Activated T-cell treated with anti-CD3 and anti-CD28 coated beads, Interleukin-2, amount 50 U/mL, for 24 hours (primary cell): ENCODE measurements around the gene PRR35.

Experiments
- DNase-seq: peaks from one replicate; pipeline ENCODE4 v3.0.0-alpha.2; 2020
- H3K27ac Mint-ChIP-seq: 2 replicates; pipeline ENCODE4 v1.8.0; 2020; ENCODE audit warnings: mild to moderate bottlenecking, mixed read lengths
- H3K27me3 Mint-ChIP-seq: 2 replicates; pipeline ENCODE4 v1.8.0; 2020; ENCODE audit warnings: mixed read lengths
- H3K36me3 Mint-ChIP-seq: 2 replicates; pipeline ENCODE4 v1.8.0; 2020; ENCODE audit warnings: low read depth, mixed read lengths
- H3K4me1 Mint-ChIP-seq: 2 replicates; pipeline ENCODE4 v1.8.0; 2020; ENCODE audit warnings: low read depth, mixed read lengths
- H3K4me3 Mint-ChIP-seq: 2 replicates; pipeline ENCODE4 v1.8.0; 2020; ENCODE audit warnings: mild to moderate bottlenecking, moderate library complexity, mixed read lengths
- H3K9me3 Mint-ChIP-seq: 2 replicates; pipeline ENCODE4 v1.8.0; 2020; ENCODE audit warnings: mixed read lengths

Gene PRR35

DNA sequence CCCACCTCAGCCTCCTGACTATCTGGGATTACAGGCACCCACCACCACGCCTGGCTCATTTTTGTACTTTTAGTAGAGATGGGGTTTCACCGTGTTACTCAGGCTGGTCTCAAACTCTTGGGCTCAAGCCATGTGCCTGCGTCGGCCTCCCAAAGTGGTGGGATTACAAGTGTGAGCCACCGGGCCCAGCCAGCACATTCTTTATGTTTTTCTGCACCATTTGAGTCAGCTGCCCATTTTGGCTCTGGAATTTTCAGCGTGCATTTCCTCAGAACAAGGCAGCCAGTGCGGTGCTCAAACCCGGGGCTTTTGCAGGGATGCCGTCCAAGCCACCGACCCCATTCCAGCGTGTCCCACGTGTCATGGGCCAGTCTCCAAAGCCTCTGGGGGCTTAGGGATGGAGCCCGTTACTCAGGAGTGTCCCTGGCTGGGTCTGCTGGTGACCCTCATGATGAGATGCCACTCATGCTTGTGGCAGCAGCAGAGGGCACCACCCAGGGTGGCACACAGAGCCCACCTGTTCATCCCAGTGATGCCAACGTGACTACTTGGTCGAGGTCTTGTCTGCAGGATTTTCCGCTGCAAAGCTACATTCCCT, 26.0 kb downstream of the PRR35 start:
- Mint-ChIP-seq H3K27ac (no peak overlapping the region), H3K27me3 (no peaks in the 10 kb centered on the region), H3K4me3 (no peak overlapping the region), H3K4me1 (peaks cover 12% of the 10 kb centered on the region), H3K9me3 (no peaks in the 10 kb centered on the region), H3K36me3 (peaks cover 21% of the 10 kb centered on the region)
- no peak for DNase-seq

DNA sequence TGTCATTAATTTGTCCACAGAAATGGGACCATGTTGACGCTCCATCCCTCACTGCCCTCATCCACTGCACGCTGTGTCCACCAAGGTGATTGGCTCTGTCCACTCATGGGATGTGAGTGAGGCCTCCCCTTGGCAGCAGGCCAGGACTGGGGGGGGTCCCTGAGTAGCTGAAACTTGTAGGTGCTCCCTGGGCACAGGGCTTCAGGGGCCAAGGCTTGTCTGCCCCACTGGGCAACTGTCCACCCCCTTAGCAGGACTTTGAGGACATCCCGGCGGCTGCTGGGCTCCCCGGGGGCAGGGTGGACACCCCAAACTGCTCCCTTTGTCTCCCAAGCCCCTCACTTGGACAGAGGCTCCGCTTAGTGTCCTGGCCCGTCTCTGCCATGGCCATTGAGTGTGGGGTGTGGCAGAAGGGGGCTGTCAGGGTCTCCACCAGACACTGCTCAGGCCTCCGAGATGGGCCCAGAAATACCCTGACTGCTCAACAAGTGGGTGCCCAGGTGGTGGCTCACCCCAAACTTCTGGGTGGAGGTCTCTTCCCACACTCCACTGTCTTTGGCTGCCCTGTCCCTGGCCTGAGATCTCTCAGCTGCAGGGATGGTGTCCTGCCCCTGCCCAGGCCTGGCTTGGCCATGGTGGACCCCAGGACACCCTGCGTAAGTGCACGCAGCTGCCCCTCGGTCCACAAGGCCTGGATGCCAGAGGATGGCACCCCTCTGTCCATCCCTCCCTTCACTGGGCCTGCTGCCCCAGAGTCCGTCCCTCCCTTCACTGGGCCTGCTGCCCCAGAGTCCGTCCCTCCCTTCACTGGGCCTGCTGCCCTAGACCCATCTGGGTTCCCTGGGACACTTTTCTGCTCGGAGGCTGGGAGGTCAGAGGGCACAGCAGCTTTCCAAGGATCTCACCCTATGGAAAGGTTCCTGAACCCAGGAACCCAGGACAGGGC, 26.7 kb downstream of the PRR35 start:
- Mint-ChIP-seq H3K36me3 (peaks cover 20% of the 10 kb centered on the region), H3K27me3 (no peaks in the 10 kb centered on the region), H3K4me3 (peak overlapping the region; percentile 92), H3K27ac (peak overlapping the region; percentile 98), H3K4me1 (peaks cover 17% of the 10 kb centered on the region), H3K9me3 (no peaks in the 10 kb centered on the region)
- no peak for DNase-seq

GRCh38 chr16:588639-588888, 28.4 kb downstream of the PRR35 start:
- H3K36me3 Mint-ChIP-seq = peaks cover 24% of the 10 kb centered on the region
- H3K27ac Mint-ChIP-seq = peak overlapping the region; percentile 98
- peak overlapping the region; percentile 92 for H3K4me3 Mint-ChIP-seq
- no peak for DNase-seq
- peaks cover 32% of the 10 kb centered on the region for H3K4me1 Mint-ChIP-seq
- no peaks in the 10 kb centered on the region for H3K27me3 Mint-ChIP-seq
- no peaks in the 10 kb centered on the region for H3K9me3 Mint-ChIP-seq

GRCh38 chr16:588889-589657, 28.9 kb downstream of the PRR35 start:
- Mint-ChIP-seq H3K4me3 (peak overlapping the region; percentile 92), H3K36me3 (peaks cover 25% of the 10 kb centered on the region), H3K9me3 (no peaks in the 10 kb centered on the region), H3K27ac (peak overlapping the region; percentile 98), H3K4me1 (peaks cover 34% of the 10 kb centered on the region), H3K27me3 (no peaks in the 10 kb centered on the region)
- peak; percentile 100 for DNase-seq

- peaks cover 25% of the 10 kb centered on the region for H3K36me3 Mint-ChIP-seq
- H3K9me3 Mint-ChIP-seq = no peaks in the 10 kb centered on the region
- no peaks in the 10 kb centered on the region for H3K27me3 Mint-ChIP-seq
- peak within 1 kb of the TSS; percentile 98 for H3K27ac Mint-ChIP-seq
- peak; percentile 99 for DNase-seq
- H3K4me1 Mint-ChIP-seq = peaks cover 36% of the 10 kb centered on the region
- peak within 1 kb of the TSS; percentile 86 for H3K4me3 Mint-ChIP-seq
Measured at GRCh38 chr16:589658-590187, 29.5 kb downstream of the PRR35 start, which contains the start of gene RAB40C. RAB40C (plus strand) TSS chr16:590066; CDS start chr16:590292, 226 bp downstream.

DNA sequence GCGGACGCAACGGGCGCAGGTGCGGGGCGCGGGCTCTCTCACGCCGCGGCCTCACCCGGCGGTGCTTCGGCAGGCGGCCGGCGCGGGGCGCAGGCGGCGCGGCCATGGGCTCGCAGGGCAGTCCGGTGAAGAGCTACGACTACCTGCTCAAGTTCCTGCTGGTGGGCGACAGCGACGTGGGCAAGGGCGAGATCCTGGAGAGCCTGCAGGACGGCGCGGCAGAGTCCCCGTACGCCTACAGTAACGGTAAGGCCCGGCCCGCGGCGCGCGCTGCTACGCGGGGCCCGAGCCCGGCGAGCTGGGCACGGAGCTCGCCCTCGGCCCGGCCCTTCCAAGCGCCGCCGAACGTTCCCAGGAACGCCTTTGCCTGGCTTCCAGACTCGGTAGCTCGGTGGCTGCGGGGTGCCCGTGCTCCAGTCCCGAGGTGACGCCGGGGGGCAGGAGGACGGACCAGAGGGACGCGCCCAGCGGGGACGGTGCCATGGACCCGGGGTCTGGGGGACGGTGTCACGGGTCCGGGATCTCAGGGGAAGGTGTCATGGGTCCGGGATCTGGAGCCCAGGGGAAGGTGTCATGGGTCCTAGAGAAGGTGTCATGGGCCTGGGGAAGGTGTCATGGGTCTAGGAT, 30.1 kb downstream of the PRR35 start:
- no peaks in the 10 kb centered on the region for H3K27me3 Mint-ChIP-seq
- DNase-seq = no peak
- H3K4me1 Mint-ChIP-seq = peaks cover 39% of the 10 kb centered on the region
- peaks cover 25% of the 10 kb centered on the region for H3K36me3 Mint-ChIP-seq
- peak overlapping the region; percentile 86 for H3K27ac Mint-ChIP-seq
- peak overlapping the region; percentile 81 for H3K4me3 Mint-ChIP-seq
- no peaks in the 10 kb centered on the region for H3K9me3 Mint-ChIP-seq

- peak overlapping the region; percentile 81 for H3K4me3 Mint-ChIP-seq
- H3K9me3 Mint-ChIP-seq = no peaks in the 10 kb centered on the region
- peak overlapping the region; percentile 86 for H3K27ac Mint-ChIP-seq
- H3K27me3 Mint-ChIP-seq = no peaks in the 10 kb centered on the region
- peaks cover 39% of the 10 kb centered on the region for H3K4me1 Mint-ChIP-seq
- H3K36me3 Mint-ChIP-seq = peaks cover 25% of the 10 kb centered on the region
- no peak for DNase-seq
Measured at GRCh38 chr16:590815-591200, 30.6 kb downstream of the PRR35 start.

DNA sequence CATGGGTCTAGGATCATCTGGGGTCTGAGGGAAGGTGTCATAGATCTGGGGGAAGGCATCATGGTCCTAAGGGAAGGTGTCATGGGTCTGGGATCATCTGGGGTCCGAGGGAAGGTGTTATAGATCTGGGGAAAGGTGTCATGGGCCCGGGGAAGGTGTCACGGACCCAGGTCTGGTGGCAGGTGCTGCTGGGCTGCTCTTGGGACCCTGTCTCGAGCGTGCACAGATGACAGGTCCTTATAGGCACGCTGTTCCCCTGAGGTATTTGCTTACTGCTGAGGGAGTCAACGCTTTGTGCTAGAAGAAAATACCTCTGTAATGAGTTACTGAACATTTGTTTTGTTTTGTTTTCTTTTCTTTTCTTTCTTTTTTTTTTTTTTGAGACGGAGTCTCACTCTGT, 31.0 kb downstream of the PRR35 start:
- peaks cover 43% of the 10 kb centered on the region for H3K4me1 Mint-ChIP-seq
- peak overlapping the region; percentile 86 for H3K27ac Mint-ChIP-seq
- peaks cover 29% of the 10 kb centered on the region for H3K36me3 Mint-ChIP-seq
- no peaks in the 10 kb centered on the region for H3K9me3 Mint-ChIP-seq
- no peaks in the 10 kb centered on the region for H3K27me3 Mint-ChIP-seq
- H3K4me3 Mint-ChIP-seq = peak overlapping the region; percentile 81
- no peak for DNase-seq

DNA sequence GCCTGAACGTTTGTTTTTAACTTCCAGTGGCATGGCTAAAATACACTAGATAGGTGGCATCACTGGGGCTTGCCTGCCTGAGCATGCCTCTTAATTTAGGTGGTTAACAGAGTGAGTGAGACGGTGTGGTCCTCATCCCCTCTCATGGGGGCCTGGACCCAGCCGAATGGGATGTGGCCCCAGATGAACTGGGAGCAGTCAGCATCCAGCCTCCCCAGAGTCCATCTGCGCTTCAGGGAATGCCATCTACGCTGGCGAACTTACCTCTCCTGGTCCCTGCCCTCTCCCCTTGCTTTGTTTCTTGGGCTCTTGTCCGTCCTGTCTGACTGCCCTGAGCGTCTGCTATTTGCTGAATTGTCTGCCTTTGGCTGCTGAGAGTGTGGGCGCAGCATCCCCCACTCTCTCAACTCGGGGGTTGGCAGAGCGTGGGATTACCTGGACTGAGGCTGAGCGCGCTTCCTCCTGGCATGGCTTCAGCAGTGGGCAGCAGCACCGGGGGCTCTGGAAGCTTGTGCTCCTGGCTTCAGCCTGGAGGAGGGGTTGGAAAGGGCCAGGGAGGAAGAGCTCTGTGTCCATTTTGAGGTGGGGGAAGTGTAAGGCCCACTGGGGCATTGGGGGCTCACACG, 31.8 kb downstream of the PRR35 start:
- Mint-ChIP-seq H3K9me3 (no peaks in the 10 kb centered on the region), H3K36me3 (peaks cover 37% of the 10 kb centered on the region), H3K27me3 (no peaks in the 10 kb centered on the region), H3K4me1 (peaks cover 41% of the 10 kb centered on the region), H3K27ac (no peak overlapping the region), H3K4me3 (peak overlapping the region; percentile 81)
- no peak for DNase-seq

GRCh38 chr16:592518-593306, 32.5 kb downstream of the PRR35 start:
- Mint-ChIP-seq H3K9me3 (no peaks in the 10 kb centered on the region), H3K27me3 (no peaks in the 10 kb centered on the region), H3K4me1 (peaks cover 38% of the 10 kb centered on the region), H3K4me3 (no peak overlapping the region), H3K27ac (no peak overlapping the region), H3K36me3 (peaks cover 33% of the 10 kb centered on the region)
- no peak for DNase-seq

- Mint-ChIP-seq H3K4me1 (peaks cover 38% of the 10 kb centered on the region), H3K27ac (no peak overlapping the region), H3K4me3 (no peak overlapping the region)
Measured at GRCh38 chr16:593406-593805, 33.2 kb downstream of the PRR35 start.

DNA sequence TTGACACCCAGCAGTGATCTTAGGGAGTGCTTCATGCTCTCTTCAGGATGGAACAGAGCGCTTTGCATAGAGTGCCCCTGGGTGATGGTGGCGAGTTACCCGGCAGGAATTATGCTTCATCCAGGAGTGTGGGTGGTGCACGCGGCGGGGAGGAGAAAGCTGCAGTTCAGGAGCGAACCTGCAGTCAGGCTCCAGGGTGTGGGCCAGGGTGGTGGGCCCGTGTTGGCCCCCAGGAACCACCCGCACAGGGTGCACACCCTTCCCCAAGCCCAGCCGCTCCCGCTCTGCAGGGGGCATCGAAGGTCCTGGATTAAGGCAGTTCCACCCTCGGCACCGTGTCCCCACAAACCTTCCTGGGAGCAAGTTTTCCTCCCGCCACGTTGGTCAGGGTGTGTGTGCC, 33.6 kb downstream of the PRR35 start:
- peaks cover 38% of the 10 kb centered on the region for H3K4me1 Mint-ChIP-seq
- H3K27ac Mint-ChIP-seq = no peak overlapping the region
- H3K9me3 Mint-ChIP-seq = no peaks in the 10 kb centered on the region
- H3K36me3 Mint-ChIP-seq = peaks cover 27% of the 10 kb centered on the region
- H3K4me3 Mint-ChIP-seq = no peak overlapping the region
- no peak for DNase-seq
- H3K27me3 Mint-ChIP-seq = no peaks in the 10 kb centered on the region

More at GRCh38 chr16:593406-593805, 33.2 kb downstream of the PRR35 start:
- Mint-ChIP-seq H3K27me3 (no peaks in the 10 kb centered on the region), H3K9me3 (no peaks in the 10 kb centered on the region), H3K36me3 (peaks cover 26% of the 10 kb centered on the region)
- no peak for DNase-seq

DNA sequence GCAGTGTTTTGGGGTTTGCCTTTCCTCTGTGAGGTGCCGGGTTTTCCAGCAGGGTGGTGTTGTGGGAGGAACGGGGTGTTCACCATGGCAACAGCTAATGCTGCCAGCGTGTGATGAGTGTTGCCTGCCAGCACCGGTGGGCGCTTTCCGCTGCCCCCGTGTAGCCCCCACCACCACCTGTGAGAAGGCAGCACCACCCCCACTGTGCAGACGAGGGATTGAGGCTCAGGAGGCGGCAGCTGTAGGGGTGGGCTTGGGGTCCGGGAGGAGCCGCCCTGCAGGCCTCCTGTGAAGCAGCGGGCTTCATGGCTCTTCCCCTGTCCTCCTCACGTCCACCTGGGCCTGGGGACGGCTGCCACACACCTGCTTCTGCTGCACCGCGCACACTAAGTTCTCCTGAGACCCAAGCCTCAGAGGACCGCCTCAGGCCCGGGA, 34.9 kb downstream of the PRR35 start:
- Mint-ChIP-seq H3K4me3 (no peak overlapping the region), H3K36me3 (peaks cover 33% of the 10 kb centered on the region), H3K27ac (no peak overlapping the region), H3K9me3 (no peaks in the 10 kb centered on the region), H3K4me1 (peaks cover 38% of the 10 kb centered on the region), H3K27me3 (no peaks in the 10 kb centered on the region)
- DNase-seq = no peak
